ENCODE data around the gene NPC1L1.

- TF ChIP-seq, protein P1, sequence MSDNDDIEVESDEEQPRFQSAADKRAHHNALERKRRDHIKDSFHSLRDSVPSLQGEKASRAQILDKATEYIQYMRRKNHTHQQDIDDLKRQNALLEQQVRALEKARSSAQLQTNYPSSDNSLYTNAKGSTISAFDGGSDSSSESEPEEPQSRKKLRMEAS (IDR thresholded peaks at IDR 0.05): no peak
- TF ChIP-seq YY1 (IDR thresholded peaks at IDR 0.05; ENCODE audit: extremely low read depth, insufficient replicate concordance, low read depth, low read length): no peak
- TF ChIP-seq CTCF (IDR thresholded peaks at IDR 0.05 in 2 of 3, conservative IDR thresholded peaks at IDR 0.05 in 1 of 3; ENCODE audit: borderline replicate concordance in 1 of 3, insufficient read depth in 1 of 3, low read depth in 2 of 3, low read length in 2 of 3): no peak
- no peak for TF ChIP-seq SRF (IDR thresholded peaks at IDR 0.05; ENCODE audit: low read depth)
- TF ChIP-seq RAD21 (IDR thresholded peaks at IDR 0.05; ENCODE audit: low read depth): no peak
- no peak for TF ChIP-seq EGR1 (IDR thresholded peaks at IDR 0.05; ENCODE audit: low read depth)
- no peak for TF ChIP-seq POLR2A (IDR thresholded peaks at IDR 0.05; ENCODE audit: borderline replicate concordance, extremely low read depth, insufficient read depth, insufficient read length)
Measured at GRCh38 chr7:44566680-44567079, 25.6 kb upstream of the NPC1L1 start.

Data from HCT116 (cell line).